GM04503 (cell line): Measurements from ENCODE around the gene INTS15.
"Not testable (repeated sequence)": the region's sequence is repeated elsewhere in the genome, so short reads cannot be mapped to it uniquely, and the experiment has no call there.

Experiments
- DNase-seq: peaks from one replicate; pipeline ENCODE4 v3.0.0-alpha.2; 2012; ENCODE audit warnings: low read depth

Gene INTS15

DNA sequence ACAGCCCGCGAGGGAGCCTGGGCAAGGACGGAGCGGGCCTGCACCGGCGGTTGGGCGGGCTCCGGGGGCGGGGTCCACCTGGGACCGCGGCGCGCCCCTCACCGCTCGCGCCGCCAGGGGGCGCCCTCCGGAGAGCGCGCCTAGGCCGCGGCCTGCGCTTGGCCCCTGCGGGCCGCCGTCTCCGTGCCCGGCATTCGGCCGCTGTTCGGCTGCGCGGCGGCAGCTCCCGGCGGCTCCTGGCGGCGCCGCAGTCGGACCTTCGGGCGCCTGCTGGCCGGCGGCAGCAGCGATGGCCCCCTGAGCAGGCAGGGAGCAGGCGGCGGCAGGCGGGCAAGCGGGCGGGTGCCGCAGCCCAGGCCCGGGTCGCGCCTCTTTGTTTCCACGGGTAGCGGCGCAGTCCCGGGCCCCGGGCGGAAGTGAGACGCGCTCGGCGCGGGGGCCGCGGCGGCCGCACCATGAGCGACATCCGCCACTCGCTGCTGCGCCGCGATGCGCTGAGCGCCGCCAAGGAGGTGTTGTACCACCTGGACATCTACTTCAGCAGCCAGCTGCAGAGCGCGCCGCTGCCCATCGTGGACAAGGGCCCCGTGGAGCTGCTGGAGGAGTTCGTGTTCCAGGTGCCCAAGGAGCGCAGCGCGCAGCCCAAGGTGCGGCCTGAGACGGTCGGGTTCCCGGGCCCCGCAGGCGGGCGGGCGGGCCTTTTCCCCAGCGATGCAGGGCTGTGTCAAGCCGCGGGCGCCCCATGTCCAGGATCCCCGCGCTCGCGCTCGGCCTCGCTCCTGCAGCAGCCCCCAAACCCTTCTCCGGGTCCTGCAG, at the start of gene INTS15:
Gene INTS15 (plus strand): TSS at position 193 of the 816 bp plus-strand sequence. CDS start 263 bp downstream, at position 456.
- peak; percentile 24 for DNase-seq

DNA sequence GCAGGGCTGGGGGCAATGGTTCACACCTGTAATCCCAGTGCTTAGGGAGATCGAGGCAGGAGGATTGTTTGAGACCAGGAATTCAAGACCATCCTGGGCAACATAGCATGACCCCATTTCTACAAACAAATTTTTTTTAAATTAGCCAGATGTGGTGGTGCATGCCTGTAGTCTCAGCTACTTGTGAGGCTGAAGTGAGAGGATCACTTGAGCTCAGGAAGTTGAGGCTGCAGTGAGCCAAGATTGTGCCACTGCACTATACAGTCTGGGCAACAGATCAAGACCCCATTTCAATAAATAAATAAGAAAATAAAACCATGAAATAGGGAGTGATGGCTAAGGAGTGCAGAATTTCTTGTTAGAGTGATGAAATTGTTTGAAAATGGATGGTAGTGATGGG, 47.5 kb upstream of the INTS15 start:
- DNase-seq, result no peak

DNA sequence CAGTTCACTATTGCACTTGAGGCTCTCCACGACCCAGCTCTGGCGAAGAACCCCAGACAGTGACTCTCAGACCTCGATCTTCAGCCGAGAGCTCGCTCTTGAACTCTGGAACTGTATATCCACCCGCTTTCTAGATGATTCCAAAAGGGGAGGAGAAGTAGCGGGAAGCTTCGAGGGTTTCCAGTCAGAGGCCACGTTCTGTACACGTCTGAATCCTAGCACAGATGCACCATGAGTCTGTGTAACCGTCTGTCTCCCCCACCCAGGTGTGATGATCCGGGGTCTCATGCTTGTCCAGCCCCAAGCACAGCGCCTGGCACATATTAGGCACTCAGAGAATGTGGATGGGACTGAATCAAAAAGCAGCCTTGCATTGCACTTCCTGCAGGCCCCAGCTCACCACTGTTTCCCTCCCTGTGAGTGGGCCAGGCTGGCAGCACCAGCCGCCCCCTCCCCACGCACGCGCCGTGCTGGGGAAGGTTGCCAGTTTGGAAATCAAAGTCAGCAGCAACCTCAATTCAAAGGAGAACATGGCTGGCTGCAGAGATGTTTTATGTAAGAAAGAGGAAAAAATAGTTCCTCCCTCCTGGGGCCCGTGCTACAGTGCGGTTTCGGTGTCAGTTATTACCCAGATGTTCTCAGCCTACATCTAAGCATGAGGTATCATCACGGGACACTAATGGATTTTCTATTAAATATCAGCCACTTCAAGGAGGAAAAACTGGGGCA, 44.3 kb upstream of the INTS15 start:
- no peak for DNase-seq

DNA sequence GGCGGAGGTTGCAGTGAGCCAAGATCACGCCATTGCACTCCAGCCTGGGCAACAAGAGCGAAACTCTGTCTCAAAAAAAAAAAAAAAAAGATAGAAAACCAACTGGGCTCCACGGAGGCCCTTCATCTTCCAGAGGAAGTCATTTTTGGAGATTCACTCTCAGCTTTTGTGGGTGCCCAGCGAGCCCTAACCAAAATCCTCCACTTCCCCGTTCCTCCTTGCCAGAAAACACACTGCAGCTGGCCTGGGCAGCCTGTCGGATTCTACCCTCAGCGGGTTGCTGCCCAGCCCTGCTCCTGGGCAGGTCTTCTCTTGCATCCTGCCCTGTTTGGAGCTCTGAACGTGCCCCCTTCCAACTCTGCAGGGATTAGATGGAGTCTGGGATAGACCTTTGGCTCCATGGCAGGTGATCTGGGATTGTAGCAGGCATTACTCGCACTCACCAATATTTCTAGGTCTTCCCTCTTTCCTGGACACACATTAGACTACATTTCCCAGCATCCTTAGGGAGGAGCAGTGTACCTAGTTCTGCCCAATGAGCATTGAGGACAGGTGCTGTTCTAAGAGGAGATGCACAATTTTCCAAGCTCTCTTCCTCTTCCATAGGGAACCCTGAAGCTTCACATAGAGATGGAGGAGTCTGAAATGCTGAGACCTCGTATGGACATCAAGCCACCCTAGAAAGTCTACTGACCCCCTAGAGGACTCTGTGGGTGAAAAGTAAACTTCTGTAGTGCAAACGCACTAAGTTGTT, 43.1 kb upstream of the INTS15 start:
- DNase-seq, result no peak

DNA sequence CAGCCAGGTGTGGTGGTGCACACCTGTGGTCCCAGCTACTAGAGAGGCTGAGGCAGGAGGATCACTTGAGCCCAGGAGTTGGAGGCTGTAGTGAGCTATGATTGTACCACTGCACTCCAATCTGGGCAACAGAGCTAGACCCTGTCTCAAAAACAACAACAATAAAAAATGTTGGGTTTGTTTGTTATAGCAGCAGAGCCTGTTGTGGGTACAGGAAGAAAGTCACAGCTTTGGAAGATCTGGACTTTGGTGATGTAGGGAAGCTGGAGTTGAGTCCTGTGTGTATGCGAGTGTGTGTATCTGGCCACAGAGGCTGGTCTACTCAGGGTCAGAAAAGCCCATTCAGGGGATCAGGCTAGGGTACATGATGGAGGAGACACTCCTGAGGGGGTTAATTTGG, 42.4 kb upstream of the INTS15 start:
- DNase-seq, result no peak

DNA sequence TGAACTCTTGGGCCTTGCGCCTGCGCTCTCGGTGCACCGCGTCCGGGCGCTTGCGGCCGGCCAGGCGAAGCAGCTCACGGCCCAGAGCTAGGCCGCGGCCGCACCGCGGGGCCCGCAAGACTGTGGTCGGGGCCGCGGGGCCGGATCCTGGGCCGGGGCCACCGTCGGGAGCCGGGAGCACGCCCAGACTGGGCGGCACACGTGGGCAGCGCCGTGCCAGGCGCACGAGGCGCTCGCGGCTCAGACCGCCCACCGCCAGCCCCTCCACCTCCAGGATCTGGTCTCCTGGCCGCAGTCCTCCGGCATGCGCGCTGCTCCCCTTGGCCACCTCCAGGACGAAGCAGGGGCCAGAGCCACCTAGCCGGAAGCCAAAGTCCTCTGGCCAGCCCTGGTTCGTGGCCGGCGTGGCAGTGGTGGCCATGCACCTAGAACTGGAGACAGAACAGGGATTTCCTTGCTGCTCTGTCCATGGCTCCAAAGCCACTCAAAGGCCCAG, 38.8 kb upstream of the INTS15 start, which contains the start of gene GRID2IP:
Gene GRID2IP (minus strand): TSS at position 446 of the 496 bp plus-strand sequence. CDS start 25 bp downstream, at position 421.
- no peak for DNase-seq

DNA sequence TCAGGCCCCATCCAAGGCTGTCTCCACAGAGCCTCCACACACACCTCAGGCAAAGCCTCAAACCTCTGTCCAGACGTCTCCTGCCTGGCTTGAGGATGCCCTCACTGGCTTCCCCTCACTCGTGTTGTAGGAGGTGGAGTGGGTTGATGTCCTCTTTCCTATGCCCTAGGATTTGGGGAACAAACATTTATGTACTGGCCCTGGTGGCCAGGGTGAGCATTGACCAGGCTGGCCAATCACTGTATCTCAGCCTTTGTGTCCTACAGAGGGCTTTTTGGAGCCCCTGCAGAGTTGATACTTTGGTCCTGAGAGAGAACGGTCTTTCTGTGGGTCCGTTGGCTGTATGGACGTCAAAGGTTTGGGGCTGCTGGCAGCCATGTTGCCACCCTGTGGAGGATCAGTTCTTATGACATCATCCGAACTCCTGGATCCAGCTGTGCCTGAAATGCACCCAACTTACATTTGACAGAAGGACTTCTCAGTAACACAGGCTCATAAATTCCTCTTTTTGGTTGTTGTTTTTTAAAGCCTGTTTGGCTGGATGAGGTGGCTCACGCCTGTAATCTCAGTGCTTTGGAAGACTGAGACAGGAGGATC, 36.3 kb upstream of the INTS15 start:
- no peak for DNase-seq

DNA sequence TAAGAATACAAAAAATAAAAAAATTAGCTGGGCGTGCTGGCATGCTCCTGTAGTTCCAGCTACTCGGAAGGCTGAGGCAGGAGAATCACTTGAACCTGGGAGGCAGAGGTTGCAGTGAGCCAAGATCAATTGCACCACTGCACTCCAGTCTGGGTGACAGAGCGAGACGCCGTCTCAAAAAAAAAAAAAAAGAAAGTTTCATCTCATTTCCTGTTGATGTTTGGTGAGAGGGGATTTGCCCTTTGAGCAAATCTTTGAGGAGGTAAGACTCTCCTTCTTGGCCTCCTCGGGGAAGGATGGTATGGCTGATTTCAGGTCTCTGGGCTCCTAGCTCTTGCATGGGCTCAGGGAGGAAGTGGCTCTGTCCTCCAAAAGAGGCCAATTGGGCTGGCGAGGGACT, 35.0 kb upstream of the INTS15 start:
- DNase-seq, result no peak

DNA sequence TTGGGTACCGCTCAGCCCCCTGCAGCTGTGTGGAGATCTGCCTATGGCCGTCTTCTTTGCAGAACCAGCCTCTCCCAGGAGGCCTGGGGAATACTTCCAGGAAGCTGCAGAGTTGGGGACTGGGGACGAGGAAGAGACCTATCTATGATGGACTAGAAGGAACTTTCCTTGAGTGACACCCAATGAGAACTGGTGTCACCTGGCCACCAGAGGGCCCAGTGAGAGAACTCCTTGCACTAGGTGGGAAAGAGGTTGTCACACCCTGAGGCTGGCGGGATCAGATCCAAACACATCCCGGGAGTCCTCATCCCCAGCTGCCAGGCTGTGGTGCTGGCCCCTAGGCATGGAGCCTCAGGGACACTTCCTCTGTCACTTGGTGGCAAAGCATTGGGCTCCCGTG, 33.6 kb upstream of the INTS15 start:
- no peak for DNase-seq

DNA sequence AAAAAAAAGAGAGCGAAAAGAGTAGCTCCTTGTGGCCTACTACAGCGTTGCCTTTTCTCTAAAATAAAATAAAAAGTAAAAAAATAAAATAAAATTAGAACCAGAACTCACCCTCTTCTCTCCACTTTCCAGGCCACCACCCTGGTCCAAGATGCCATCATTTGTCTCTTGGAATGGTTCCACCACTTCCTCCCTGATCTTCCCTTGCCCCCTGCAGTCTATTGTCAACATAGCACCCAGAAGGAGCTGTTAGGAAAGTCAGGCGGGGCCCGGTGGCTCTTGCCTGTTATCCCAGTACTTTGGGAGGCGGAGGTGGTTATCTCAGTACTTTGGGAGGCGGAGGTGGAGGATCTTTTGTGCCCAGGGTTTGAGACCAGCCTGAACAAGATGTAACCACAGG, 31.0 kb upstream of the INTS15 start:
- no peak for DNase-seq

DNA sequence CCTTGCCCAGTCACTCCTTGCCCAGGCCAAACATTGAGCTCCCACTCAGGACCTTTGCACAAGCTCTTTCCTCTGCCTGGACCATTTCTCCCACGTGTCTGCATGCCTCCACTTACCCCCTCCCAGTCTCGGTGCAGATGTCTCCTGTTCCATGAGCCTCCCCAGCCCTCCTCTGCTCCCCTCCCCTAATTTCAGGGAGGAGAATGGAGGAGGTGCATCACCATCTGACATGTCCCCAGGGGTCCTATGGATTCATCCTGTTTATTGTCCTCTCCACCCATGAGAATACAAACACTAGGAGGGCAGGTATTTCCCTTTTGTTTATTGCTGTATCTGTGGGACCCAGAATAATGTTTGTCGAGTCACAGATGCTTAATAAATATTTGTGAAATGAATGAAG, 29.9 kb upstream of the INTS15 start:
- DNase-seq, result no peak

DNA sequence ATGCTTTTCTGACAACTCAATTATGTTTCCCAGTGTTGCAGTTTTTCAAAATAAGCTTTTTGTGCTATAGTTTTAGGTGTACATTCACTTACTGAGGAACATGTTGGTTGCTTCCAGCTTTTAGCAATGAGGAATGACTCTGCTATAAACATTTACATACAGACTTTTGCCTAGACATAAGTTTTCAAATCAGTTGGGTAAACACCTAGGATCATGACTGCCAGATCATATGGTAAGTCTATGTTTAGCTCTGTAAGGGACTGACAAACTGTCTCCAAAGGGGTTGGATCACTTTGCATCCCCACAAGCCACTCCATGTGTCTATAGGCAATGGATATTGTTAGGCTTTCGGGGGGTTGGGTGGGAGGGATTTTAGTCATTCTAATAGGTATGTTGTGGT, 27.7 kb upstream of the INTS15 start:
- DNase-seq, result no peak

DNA sequence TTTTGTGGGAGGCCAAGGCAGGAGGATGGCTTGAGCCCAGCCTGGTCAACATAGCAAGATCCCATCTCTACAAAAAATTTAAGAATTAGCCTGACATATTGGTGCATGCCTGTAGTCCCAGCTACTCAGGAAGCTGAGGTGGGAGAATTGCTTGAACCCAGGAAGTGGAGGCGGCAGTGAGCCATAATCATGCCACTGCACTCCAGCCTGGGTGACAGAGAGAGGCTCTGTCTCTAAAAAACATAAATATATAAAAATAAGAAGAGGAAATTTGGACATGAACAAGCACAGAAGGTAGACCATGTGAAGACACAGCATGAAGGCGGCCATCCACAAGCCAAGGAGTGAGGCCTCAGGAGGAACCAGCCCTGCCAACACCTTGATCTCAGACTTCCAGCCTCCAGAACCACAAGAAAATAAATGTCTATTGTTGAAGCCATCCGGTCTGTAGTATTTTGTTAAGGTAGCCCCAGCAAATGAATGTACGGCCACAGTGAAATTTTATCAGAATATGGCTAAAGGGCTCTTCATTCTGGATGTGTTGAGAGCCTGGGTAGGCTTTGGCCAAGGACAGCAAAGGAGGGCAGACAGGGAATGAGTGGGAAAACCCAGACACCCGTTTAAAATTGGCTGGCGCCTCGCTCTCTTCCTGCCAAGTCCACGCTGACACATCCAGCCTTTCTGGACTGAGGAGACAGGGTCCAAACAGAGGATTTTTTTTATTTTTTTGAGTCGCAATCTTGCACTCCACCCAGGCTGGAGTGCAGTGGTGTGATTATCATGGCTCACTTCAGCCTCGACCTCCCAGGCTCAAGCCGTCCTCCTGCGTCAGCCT, 25.7 kb upstream of the INTS15 start:
- no peak for DNase-seq

DNA sequence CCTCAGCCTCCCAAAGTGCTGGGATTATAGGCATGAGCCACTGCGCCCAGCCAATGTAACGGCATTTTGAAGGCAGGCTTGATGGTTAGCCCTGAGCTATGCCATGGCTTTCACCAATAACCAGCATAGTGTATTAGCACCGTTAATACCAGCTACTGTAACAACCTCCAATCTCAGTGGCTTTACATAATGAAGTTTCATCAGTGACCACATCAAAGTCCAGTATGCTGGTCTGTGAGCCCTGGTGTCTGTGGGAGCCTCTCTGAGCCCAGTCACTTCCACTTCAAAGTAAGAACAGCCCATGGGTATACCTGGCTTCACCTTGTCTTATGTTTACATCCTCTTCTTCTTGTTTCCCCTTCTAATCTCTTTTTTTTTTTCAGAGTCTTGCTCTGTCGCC, 24.2 kb upstream of the INTS15 start:
- no peak for DNase-seq

DNA sequence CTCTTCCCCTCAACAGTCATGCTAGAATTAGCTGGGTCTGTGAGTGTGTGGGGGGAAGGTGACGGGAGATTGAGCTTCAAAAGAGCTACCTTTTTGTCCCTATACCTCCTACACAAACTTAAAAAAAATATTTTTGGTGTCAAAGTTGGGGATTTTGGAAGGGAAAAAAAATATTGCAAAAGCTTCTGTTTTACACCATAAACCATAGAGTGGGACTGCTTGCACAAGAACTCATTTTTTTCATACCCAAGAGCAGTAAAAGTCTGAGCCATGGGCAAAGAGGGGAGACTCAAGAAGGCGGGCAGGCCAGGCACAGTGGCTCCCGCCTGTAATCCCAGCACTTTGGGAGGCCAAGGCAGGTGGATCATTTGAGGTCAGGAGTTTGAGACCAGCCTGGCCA, 21.9 kb upstream of the INTS15 start:
- no peak for DNase-seq

DNA sequence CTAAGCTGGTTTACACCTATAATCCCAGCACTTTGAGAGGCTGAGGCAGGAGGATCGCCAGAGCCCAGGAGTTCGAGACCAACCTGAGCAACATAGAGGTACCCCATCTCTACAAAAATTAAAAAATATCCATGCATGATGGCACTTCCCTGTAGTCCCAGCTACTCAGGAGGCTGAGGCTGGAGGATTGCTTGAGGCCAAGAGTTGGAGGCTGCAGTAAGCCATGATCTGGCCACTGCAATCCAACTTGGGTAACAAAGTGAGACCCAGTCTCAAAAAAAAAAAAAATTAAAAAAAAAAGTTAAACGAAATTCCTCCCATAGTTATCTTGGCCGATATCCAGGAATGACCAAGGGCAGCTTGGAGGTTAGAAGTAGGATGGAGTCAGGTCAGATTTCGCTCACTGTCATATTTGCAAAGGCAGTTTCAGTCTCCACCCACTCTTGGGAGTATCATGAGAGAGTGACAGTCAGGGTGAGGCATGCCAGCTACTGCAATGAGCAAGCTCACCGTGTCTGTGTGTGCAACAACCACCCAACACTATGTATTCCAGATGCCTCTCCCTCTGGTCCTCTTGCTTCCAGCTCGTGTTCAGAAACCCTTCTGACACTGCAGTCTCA, 18.6 kb upstream of the INTS15 start:
- DNase-seq, result no peak

DNA sequence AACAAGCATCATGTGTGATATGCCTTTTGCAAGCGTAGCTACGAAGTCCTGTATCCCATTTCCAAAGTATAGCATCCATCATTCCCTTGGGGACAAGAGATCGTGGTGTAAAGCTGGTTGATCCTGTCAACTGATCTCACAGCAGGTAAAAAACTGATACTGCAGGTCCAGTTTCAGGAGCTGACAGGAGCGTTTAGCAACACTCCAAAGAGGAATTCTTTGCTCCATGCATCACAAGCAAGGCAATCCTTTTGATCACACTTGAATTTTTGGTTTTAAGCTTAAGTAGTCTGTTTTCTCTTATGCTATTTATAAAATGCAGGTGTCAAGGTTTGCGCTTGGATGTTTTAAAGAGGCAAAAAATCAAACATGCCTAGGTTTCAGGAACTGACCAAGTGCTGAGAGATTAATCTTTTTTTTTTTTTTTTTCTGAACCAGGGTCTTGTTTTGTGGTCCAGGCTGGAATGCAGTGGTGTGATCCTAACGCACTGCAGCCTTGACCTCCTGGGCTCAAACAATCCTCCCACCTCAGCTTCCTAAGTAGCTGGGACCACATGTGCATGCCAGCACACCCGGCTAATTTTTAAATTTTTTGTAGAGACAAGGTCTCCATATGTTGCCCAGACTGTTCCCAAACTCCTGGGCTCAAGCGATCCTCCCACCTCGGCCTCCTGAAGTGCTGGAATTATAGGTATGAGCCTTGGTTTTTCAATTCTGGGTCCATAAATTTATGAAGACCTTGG, 14.4 kb upstream of the INTS15 start:
- DNase-seq, result no peak

DNA sequence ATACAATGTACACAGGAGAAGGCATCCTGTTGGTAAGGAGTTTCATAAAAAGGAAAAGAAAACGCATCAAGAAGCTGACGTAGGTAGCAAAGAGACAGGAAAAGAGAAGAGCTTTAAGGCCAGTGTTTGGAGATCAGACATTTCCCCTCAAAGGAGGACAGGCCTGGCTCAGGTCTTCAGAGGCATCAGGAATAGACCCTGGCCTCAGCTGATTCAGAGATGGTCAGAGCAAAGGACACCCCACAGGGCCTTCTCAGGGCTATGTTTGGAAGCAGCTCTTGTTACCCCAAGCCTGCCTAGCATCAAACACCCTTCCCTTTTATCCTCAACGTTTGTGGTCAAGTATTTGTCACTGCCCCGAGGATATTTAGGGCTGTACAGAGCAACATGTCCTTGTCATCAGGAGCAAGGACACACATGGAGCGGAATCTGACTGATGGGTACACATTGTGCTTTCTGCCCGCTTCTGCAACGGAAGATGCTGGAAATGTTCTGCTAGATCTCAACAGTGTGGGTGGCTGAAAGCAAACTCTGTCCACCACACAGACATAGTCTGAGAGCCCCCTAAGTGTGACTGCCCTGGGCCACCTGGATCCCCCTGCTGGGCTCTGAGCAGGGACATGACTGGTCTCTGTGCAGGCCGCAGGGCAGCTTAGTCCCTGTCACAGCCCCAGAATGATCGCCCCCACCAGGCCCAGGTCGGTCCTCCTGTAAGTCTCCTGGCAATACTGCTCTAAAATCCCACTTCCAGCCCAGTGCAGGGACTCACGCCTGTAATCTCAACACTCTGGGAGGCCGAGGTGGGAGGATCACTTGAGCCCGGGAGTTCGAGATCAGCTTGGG, 13.6 kb upstream of the INTS15 start:
- no peak for DNase-seq

DNA sequence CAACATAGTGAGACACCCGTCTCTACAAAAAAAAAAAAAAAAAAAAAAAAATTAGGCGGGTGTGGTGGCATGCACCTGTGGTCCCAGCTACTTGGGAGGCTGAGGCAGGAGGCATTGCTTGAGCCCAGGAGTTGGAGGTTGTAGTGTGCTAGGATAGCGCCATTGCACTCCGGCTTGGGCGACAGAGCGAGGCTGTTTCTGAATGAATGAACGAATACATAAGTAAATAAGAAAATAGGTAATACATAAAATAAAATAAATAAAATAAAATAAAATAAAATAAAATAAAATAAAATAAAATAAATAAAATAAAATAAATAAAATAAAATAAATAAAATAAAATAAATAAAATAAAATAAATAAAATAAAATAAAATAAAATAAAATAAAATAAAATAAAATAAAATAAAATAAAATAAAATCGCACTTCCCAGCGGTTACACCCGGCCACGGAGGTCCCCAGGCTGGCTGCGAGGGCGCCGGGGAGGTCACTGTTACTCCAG, 12.9 kb upstream of the INTS15 start:
- not testable (repeated sequence) for DNase-seq
